HS-5 (cell line): ENCODE data around the gene AKAP1.

ENCODE experiments used
- DNase-seq: peaks from one replicate; pipeline ENCODE4 v3.0.0-alpha.2; 2012; ENCODE audit warnings: low read depth

AKAP1 gene

GRCh38 chr17:57168695-57169094 lies 83.6 kb downstream of the AKAP1 start:
- DNase-seq = no peak

GRCh38 chr17:57170866-57171265 lies 85.8 kb downstream of the AKAP1 start:
- DNase-seq = no peak
